HepG2 (cell line): Measurements from ENCODE around the gene NFE2L1. TPM values are rescaled to one million over a fixed set of nuclear protein-coding genes. Genes with fewer than 3 reads are reported as not detected.

Source experiments
- ATM ChIP-seq: fragments of 450-650 bp; IDR thresholded peaks from 2 replicates; pipeline ENCODE4 v1.7.1; 2017; ENCODE audit warnings: mild to moderate bottlenecking, borderline replicate concordance
- E2F2 ChIP-seq: sonication (generic); formaldehyde crosslinking; IDR thresholded peaks from 2 replicates; pipeline ENCODE4 v1.4.0; 2020; ENCODE audit warnings: missing genetic modification reagents, borderline replicate concordance
- GPN1 ChIP-seq: sonication (generic); formaldehyde crosslinking; IDR thresholded peaks from 2 replicates; pipeline ENCODE4 v1.5.1; 2020; ENCODE audit warnings: missing genetic modification reagents, borderline replicate concordance
- HDAC1 ChIP-seq: sonication (generic); formaldehyde crosslinking; IDR thresholded peaks from 2 replicates; pipeline ENCODE4 v1.5.1; 2020; ENCODE audit warnings: mild to moderate bottlenecking, missing genetic modification reagents
- HMG20A ChIP-seq: IDR thresholded peaks from 2 replicates; pipeline ENCODE4 v1.6.1; 2016; ENCODE audit warnings: borderline replicate concordance
- JDP2 ChIP-seq: sonication (generic); formaldehyde crosslinking; IDR thresholded peaks from 2 replicates; pipeline ENCODE4 v1.8.1; 2022; ENCODE audit warnings: missing genetic modification reagents, borderline replicate concordance
- NFE2L1 ChIP-seq: sonication (generic); formaldehyde crosslinking; IDR thresholded peaks from 2 replicates; pipeline ENCODE4 v1.4.0; 2020; ENCODE audit warnings: missing genetic modification reagents, mild to moderate bottlenecking, borderline replicate concordance
- NFKBIZ ChIP-seq: IDR thresholded peaks from 2 replicates; pipeline ENCODE4 v1.6.1; 2018; ENCODE audit warnings: missing genetic modification reagents, missing compliant biosample characterization
- PCBP1 ChIP-seq: fragments of 200-400 bp; formaldehyde crosslinking; IDR thresholded peaks from 2 replicates; pipeline ENCODE4 v1.6.1; 2017; ENCODE audit warnings: mild to moderate bottlenecking, low read depth, low read length, borderline replicate concordance
- REPIN1 ChIP-seq: sonication (generic); formaldehyde crosslinking; IDR thresholded peaks from 2 replicates; pipeline ENCODE4 v1.8.0; 2022; ENCODE audit warnings: missing genetic modification reagents, low read depth, mild to moderate bottlenecking, borderline replicate concordance
- SETDB1 ChIP-seq: sonication (generic); formaldehyde crosslinking; IDR thresholded peaks from 2 replicates; pipeline ENCODE4 v1.5.1; 2020; ENCODE audit warnings: missing genetic modification reagents, mild to moderate bottlenecking, borderline replicate concordance
- STAG1 ChIP-seq: sonication (generic); formaldehyde crosslinking; IDR thresholded peaks from 2 replicates; pipeline ENCODE4 v1.4.0; 2020; ENCODE audit warnings: missing genetic modification reagents
- TARDBP ChIP-seq: sonication (generic); formaldehyde crosslinking; IDR thresholded peaks from 2 replicates; pipeline ENCODE4 v1.8.0; 2022; ENCODE audit warnings: mild to moderate bottlenecking, missing genetic modification reagents
- ZBED4 ChIP-seq: sonication (generic); formaldehyde crosslinking; IDR thresholded peaks from 2 replicates; pipeline ENCODE4 v1.4.0; 2020; ENCODE audit warnings: missing genetic modification reagents, borderline replicate concordance
- ZNF10 ChIP-seq: sonication (generic); formaldehyde crosslinking; IDR thresholded peaks from 2 replicates; pipeline ENCODE4 v1.4.0; 2020; ENCODE audit warnings: mild to moderate bottlenecking, low read depth, missing genetic modification reagents, borderline replicate concordance
- ZNF33B ChIP-seq: sonication (generic); formaldehyde crosslinking; IDR thresholded peaks from 2 replicates; pipeline ENCODE4 v1.5.1; 2020; ENCODE audit warnings: mild to moderate bottlenecking, missing genetic modification reagents
- ZNF367 ChIP-seq: sonication (generic); formaldehyde crosslinking; IDR thresholded peaks from 2 replicates; pipeline ENCODE4 v1.4.0; 2020; ENCODE audit warnings: missing genetic modification reagents, borderline replicate concordance
- ZNF382 ChIP-seq: sonication (generic); formaldehyde crosslinking; IDR thresholded peaks from 2 replicates; pipeline ENCODE4 v1.5.0; 2020; ENCODE audit warnings: missing genetic modification reagents, mild to moderate bottlenecking, borderline replicate concordance
- ZNF672 ChIP-seq: sonication (generic); formaldehyde crosslinking; IDR thresholded peaks from 2 replicates; pipeline ENCODE4 v1.8.1; 2022; ENCODE audit warnings: missing genetic modification reagents
- ZSCAN30 ChIP-seq: sonication (generic); formaldehyde crosslinking; IDR thresholded peaks from 2 replicates; pipeline ENCODE4 v1.5.0; 2020; ENCODE audit warnings: mild to moderate bottlenecking, missing genetic modification reagents
- polyA plus RNA-seq, 8 experiments: library from polyadenylated mRNA; depleted of rRNA in 3 of 8; stranded (reverse) in 7 of 8; unstranded in 1 of 8; fragments of >200 nt; fragmentation: Illumina TruSeq in 4 of 8; extraction: Trizol in 4 of 8; gene quantifications; 2 replicates each; pipeline versions ENCODE4 v1.2.1 to v1.2.3, GENCODE V29; 2011 to 2016; ENCODE audit warnings: low read depth in 4 of 8, missing spikeins in 1 of 8, mixed read lengths in 1 of 8; ENCODE audit not compliant: insufficient read depth in 1 of 8
- total RNA-seq, 5 experiments: library from RNA; depleted of rRNA; stranded (reverse); fragments of >200 nt; fragmentation: Illumina TruSeq; extraction: Trizol; gene quantifications; 2 replicates each; pipeline ENCODE4 v1.2.3, GENCODE V29; 2016; ENCODE audit warnings: low read depth in 1 of 5
- TF ChIP-seq, protein P1 (sequence below): sonication (generic); formaldehyde crosslinking; IDR thresholded peaks from 2 replicates; pipeline ENCODE4 v1.5.1; 2020; ENCODE audit warnings: missing genetic modification reagents, mild to moderate bottlenecking, borderline replicate concordance

NFE2L1 gene
- total and polyA plus RNA-seq, 2 of the 13 experiments (the other 11 are each of a cell fraction or from before 2014, with no cell fraction given) = 67.0 to 234 TPM

- no peak for TF ChIP-seq ZNF672
- TF ChIP-seq GPN1 (CRISPR knock-in tag) = no peak
- TF ChIP-seq, protein P1, sequence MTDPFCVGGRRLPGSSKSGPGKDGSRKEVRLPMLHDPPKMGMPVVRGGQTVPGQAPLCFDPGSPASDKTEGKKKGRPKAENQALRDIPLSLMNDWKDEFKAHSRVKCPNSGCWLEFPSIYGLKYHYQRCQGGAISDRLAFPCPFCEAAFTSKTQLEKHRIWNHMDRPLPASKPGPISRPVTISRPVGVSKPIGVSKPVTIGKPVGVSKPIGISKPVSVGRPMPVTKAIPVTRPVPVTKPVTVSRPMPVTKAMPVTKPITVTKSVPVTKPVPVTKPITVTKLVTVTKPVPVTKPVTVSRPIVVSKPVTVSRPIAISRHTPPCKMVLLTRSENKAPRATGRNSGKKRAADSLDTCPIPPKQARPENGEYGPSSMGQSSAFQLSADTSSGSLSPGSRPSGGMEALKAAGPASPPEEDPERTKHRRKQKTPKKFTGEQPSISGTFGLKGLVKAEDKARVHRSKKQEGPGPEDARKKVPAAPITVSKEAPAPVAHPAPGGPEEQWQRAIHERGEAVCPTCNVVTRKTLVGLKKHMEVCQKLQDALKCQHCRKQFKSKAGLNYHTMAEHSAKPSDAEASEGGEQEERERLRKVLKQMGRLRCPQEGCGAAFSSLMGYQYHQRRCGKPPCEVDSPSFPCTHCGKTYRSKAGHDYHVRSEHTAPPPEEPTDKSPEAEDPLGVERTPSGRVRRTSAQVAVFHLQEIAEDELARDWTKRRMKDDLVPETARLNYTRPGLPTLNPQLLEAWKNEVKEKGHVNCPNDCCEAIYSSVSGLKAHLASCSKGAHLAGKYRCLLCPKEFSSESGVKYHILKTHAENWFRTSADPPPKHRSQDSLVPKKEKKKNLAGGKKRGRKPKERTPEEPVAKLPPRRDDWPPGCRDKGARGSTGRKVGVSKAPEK (CRISPR knock-in tag) = 0 out of 2 replicates have a peak, but pooled peaks have one; percentile 62
- peak; percentile 41 for TF ChIP-seq STAG1 (CRISPR knock-in tag)
- TF ChIP-seq JDP2 (CRISPR knock-in tag) = no peak
- no peak for TF ChIP-seq SETDB1 (CRISPR knock-in tag)
- no peak for TF ChIP-seq ZNF382 (CRISPR knock-in tag)
- no peak for TF ChIP-seq ZSCAN30 (CRISPR knock-in tag)
- TF ChIP-seq NFKBIZ (CRISPR knock-in tag) = no peak
- TF ChIP-seq ZNF33B (CRISPR knock-in tag) = no peak
- TF ChIP-seq ATM = no peak
- TF ChIP-seq TARDBP = no peak
- no peak for TF ChIP-seq ZNF10 (CRISPR knock-in tag)
- no peak for TF ChIP-seq ZNF367 (CRISPR knock-in tag)
- TF ChIP-seq HDAC1 (CRISPR knock-in tag) = no peak
- TF ChIP-seq HMG20A = no peak
- TF ChIP-seq PCBP1 = no peak
- no peak for TF ChIP-seq E2F2 (CRISPR knock-in tag)
- 0 out of 2 replicates have a peak, but pooled peaks have one; percentile 24 for TF ChIP-seq ZBED4
- no peak for TF ChIP-seq REPIN1 (CRISPR knock-in tag)
- no peak for TF ChIP-seq NFE2L1 (CRISPR knock-in tag)
Observed at GRCh38 chr17:48011405-48012150, 36.6 kb upstream of the NFE2L1 start (continued).
